GM23338 (cell line): Measurements from ENCODE around the gene TFPT. TPM values are rescaled to one million over a fixed set of nuclear protein-coding genes. Genes with fewer than 3 reads are reported as not detected.

ENCODE experiments used
- ATAC-seq: fragments of 200-7000 bp; cut with Tn5 transposase; 3 replicates; pipeline ENCODE4 v1.9.1; 2020
- DNase-seq: peaks from one replicate; pipeline ENCODE4 v3.0.0-alpha.2; 2015; ENCODE audit warnings: low spot score
- H2AFZ ChIP-seq: fragments of 200-600 bp; sonication (generic); 2 replicates; pipeline ENCODE4 v1.8.0; 2016; ENCODE audit warnings: antibody characterized with exemption, mild to moderate bottlenecking, moderate library complexity
- H3F3A ChIP-seq: fragments of 200-600 bp; sonication (generic); replicated peaks from 2 replicates; pipeline ENCODE4 v1.8.0; 2017; ENCODE audit warnings: antibody characterized with exemption, mixed run types, low read depth
- H3K27ac ChIP-seq: fragments of 200-600 bp; sonication (generic); 2 replicates; pipeline ENCODE4 v1.6.1; 2016; ENCODE audit warnings: low read depth
- H3K27me3 ChIP-seq: fragments of 200-600 bp; sonication (generic); 2 replicates; pipeline ENCODE4 v1.8.0; 2016; ENCODE audit warnings: mild to moderate bottlenecking, mixed run types, moderate library complexity; ENCODE audit not compliant: insufficient read depth
- H3K36me3 ChIP-seq: fragments of 200-600 bp; sonication (generic); 2 replicates; pipeline ENCODE4 v1.8.0; 2016; ENCODE audit warnings: mild to moderate bottlenecking; ENCODE audit not compliant: insufficient read depth
- H3K4me1 ChIP-seq: fragments of 200-600 bp; sonication (generic); 2 replicates; pipeline ENCODE4 v1.8.0; 2016; ENCODE audit warnings: mild to moderate bottlenecking, moderate library complexity; ENCODE audit not compliant: insufficient read depth
- H3K4me2 ChIP-seq: fragments of 200-600 bp; sonication (generic); 2 replicates; pipeline ENCODE4 v1.7.1; 2017; ENCODE audit warnings: mixed run types
- H3K4me3 ChIP-seq: fragments of 200-600 bp; sonication (generic); 2 replicates; pipeline ENCODE4 v1.6.1; 2016; ENCODE audit warnings: mixed run types
- H3K79me2 ChIP-seq: fragments of 200-600 bp; sonication (generic); replicated peaks from 2 replicates; pipeline ENCODE4 v1.8.0; 2017; ENCODE audit warnings: mild to moderate bottlenecking; ENCODE audit not compliant: insufficient read depth
- H3K9me2 ChIP-seq: fragments of 200-600 bp; sonication (generic); 2 replicates; pipeline ENCODE4 v1.8.0; 2017; ENCODE audit not compliant: insufficient read depth
- H4K20me1 ChIP-seq: fragments of 200-600 bp; sonication (generic); replicated peaks from 2 replicates; pipeline ENCODE4 v1.8.0; 2017; ENCODE audit warnings: mild to moderate bottlenecking; ENCODE audit not compliant: insufficient read depth
- H3K27ac Mint-ChIP-seq: 2 replicates; pipeline ENCODE4 v1.8.0; 2020; ENCODE audit warnings: inconsistent platforms, mild to moderate bottlenecking, moderate library complexity, mixed read lengths
- H3K27me3 Mint-ChIP-seq: 3 replicates; pipeline ENCODE4 v1.8.0; 2022; ENCODE audit warnings: low read depth, mild to moderate bottlenecking, moderate library complexity, mixed read lengths, inconsistent platforms; ENCODE audit not compliant: insufficient read depth, poor library complexity
- H3K36me3 Mint-ChIP-seq: 3 replicates; pipeline ENCODE4 v1.8.0; 2021; ENCODE audit warnings: low read depth, mild to moderate bottlenecking, inconsistent platforms, moderate library complexity, mixed read lengths
- H3K4me1 Mint-ChIP-seq: 3 replicates; pipeline ENCODE4 v1.8.0; 2020; ENCODE audit warnings: mild to moderate bottlenecking, inconsistent platforms, mixed read lengths
- H3K4me3 Mint-ChIP-seq: 3 replicates; pipeline ENCODE4 v1.8.0; 2021; ENCODE audit warnings: moderate library complexity, mild to moderate bottlenecking, inconsistent platforms, mixed read lengths
- H3K9me3 Mint-ChIP-seq: 3 replicates; pipeline ENCODE4 v1.8.0; 2020; ENCODE audit warnings: moderate library complexity, mild to moderate bottlenecking, inconsistent platforms, mixed read lengths
- CREB1 ChIP-seq: fragments of 250-450 bp; sonication (Bioruptor Pico); IDR thresholded peaks from 2 replicates; pipeline ENCODE4 v1.5.0; 2020; ENCODE audit warnings: low read depth, mild to moderate bottlenecking, moderate library complexity
- CTCF ChIP-seq, 2 experiments: fragments of 200-600 bp in 1 of 2; sonication (generic) in 1 of 2; conservative IDR thresholded peaks; 2 replicates each; pipeline versions ENCODE4 v1.5.1 to v1.6.1; 2016 to 2017; ENCODE audit warnings: antibody characterized with exemption in 2 of 2, low read depth in 2 of 2, mild to moderate bottlenecking in 2 of 2, moderate library complexity in 1 of 2
- EZH2 ChIP-seq: fragments of 200-600 bp; sonication (generic); IDR thresholded peaks from one replicate; pipeline ENCODE4 v1.8.0; 2017; ENCODE audit warnings: antibody characterized with exemption, mild to moderate bottlenecking, low read depth; ENCODE audit not compliant: unreplicated experiment
- EZH2phosphoT487 ChIP-seq: fragments of 200-600 bp; sonication (generic); IDR thresholded peaks from one replicate; pipeline ENCODE4 v1.8.1; 2018; ENCODE audit warnings: antibody characterized with exemption; ENCODE audit not compliant: unreplicated experiment
- JUNB ChIP-seq: IDR thresholded peaks from one replicate; pipeline ENCODE4 v1.6.1; 2016; ENCODE audit warnings: antibody characterized with exemption; ENCODE audit not compliant: unreplicated experiment
- NANOG ChIP-seq: IDR thresholded peaks from 2 replicates; pipeline ENCODE4 v1.6.1; 2016; ENCODE audit warnings: antibody characterized with exemption, borderline replicate concordance
- POLR2AphosphoS5 ChIP-seq: IDR thresholded peaks from 2 replicates; pipeline ENCODE4 v1.6.1; 2016; ENCODE audit warnings: antibody characterized with exemption, low read depth
- STAT1 ChIP-seq: IDR thresholded peaks from one replicate; pipeline ENCODE4 v1.6.1; 2016; ENCODE audit warnings: antibody characterized with exemption; ENCODE audit not compliant: unreplicated experiment
- ZNF114 ChIP-seq: fragments of 250-450 bp; sonication (Bioruptor Pico); IDR thresholded peaks from 2 replicates; pipeline ENCODE4 v1.5.0; 2020; ENCODE audit warnings: mild to moderate bottlenecking, moderate library complexity
- ZNF331 ChIP-seq: fragments of 250-450 bp; sonication (Bioruptor Pico); IDR thresholded peaks from 2 replicates; pipeline ENCODE4 v1.5.0; 2020; ENCODE audit warnings: low read depth, mild to moderate bottlenecking, moderate library complexity
- ZNF462 ChIP-seq: fragments of 250-450 bp; sonication (Bioruptor Pico); IDR thresholded peaks from 2 replicates; pipeline ENCODE4 v1.5.0; 2020; ENCODE audit warnings: mild to moderate bottlenecking, moderate library complexity
- polyA plus RNA-seq: library from polyadenylated mRNA; unstranded; fragments of >200 nt; fragmentation: Nextera tagmentation; extraction: Ambion mirVana; gene quantifications from 2 replicates; pipeline ENCODE4 v1.2.1, GENCODE V29; 2016
- total RNA-seq: library from RNA; depleted of rRNA; stranded (reverse); fragments of >200 nt; shearing (Covaris generic); gene quantifications from 2 replicates; pipeline ENCODE4 v1.2.3, GENCODE V29; 2014
- TF ChIP-seq, protein P1 (sequence below): IDR thresholded peaks from 2 replicates; pipeline ENCODE4 v1.6.1; 2016; ENCODE audit warnings: antibody characterized with exemption
- TF ChIP-seq, protein P2 (sequence below): IDR thresholded peaks from one replicate; pipeline ENCODE4 v1.6.1; 2018; ENCODE audit warnings: antibody characterized with exemption; ENCODE audit not compliant: unreplicated experiment

The TFPT gene
- total and polyA plus RNA-seq, 2 experiments from 2014 or later: 12.0 to 18.3 TPM

- no peak overlapping the region for H3K4me3 Mint-ChIP-seq
- H3K4me1 Mint-ChIP-seq: peaks cover 3% of the 10 kb centered on the region; the same call in 1 of the 3 replicates
- DNase-seq: no peak
- H3K27ac Mint-ChIP-seq: no peak overlapping the region
- H3K36me3 Mint-ChIP-seq: no peaks in the 10 kb centered on the region; the same call in 2 of the 3 replicates
- no peaks in the 10 kb centered on the region for H4K20me1 ChIP-seq
- ATAC-seq: no peak
- peaks cover 12% of the 10 kb centered on the region for H3K27me3 Mint-ChIP-seq
- H3K27me3 ChIP-seq: no peaks in the 10 kb centered on the region
- H3K4me3 ChIP-seq: no peak overlapping the region
- 0 out of 2 replicates have a peak, but pooled peaks cover 1% of the 10 kb centered on the region for H3K9me2 ChIP-seq
- TF ChIP-seq ZNF114 (CRISPR knock-in tag): no peak
- TF ChIP-seq, protein P1, sequence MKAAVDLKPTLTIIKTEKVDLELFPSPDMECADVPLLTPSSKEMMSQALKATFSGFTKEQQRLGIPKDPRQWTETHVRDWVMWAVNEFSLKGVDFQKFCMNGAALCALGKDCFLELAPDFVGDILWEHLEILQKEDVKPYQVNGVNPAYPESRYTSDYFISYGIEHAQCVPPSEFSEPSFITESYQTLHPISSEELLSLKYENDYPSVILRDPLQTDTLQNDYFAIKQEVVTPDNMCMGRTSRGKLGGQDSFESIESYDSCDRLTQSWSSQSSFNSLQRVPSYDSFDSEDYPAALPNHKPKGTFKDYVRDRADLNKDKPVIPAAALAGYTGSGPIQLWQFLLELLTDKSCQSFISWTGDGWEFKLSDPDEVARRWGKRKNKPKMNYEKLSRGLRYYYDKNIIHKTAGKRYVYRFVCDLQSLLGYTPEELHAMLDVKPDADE: no peak
- TF ChIP-seq ZNF462: no peak
- no peak for TF ChIP-seq EZH2phosphoT487
- no peak for TF ChIP-seq CTCF (conservative IDR thresholded peaks at IDR 0.05; ENCODE audit: low read depth in 2 of 2)
- no peak for TF ChIP-seq EZH2
- TF ChIP-seq NANOG: no peak
- no peak for TF ChIP-seq POLR2AphosphoS5
- TF ChIP-seq STAT1: no peak
- TF ChIP-seq CREB1 (CRISPR knock-in tag): no peak
- TF ChIP-seq, protein P2, sequence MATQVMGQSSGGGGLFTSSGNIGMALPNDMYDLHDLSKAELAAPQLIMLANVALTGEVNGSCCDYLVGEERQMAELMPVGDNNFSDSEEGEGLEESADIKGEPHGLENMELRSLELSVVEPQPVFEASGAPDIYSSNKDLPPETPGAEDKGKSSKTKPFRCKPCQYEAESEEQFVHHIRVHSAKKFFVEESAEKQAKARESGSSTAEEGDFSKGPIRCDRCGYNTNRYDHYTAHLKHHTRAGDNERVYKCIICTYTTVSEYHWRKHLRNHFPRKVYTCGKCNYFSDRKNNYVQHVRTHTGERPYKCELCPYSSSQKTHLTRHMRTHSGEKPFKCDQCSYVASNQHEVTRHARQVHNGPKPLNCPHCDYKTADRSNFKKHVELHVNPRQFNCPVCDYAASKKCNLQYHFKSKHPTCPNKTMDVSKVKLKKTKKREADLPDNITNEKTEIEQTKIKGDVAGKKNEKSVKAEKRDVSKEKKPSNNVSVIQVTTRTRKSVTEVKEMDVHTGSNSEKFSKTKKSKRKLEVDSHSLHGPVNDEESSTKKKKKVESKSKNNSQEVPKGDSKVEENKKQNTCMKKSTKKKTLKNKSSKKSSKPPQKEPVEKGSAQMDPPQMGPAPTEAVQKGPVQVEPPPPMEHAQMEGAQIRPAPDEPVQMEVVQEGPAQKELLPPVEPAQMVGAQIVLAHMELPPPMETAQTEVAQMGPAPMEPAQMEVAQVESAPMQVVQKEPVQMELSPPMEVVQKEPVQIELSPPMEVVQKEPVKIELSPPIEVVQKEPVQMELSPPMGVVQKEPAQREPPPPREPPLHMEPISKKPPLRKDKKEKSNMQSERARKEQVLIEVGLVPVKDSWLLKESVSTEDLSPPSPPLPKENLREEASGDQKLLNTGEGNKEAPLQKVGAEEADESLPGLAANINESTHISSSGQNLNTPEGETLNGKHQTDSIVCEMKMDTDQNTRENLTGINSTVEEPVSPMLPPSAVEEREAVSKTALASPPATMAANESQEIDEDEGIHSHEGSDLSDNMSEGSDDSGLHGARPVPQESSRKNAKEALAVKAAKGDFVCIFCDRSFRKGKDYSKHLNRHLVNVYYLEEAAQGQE: no peak
- no peak for TF ChIP-seq ZNF331 (CRISPR knock-in tag)
- no peak for TF ChIP-seq JUNB
- no peaks in the 10 kb centered on the region for H3K36me3 ChIP-seq
- no peak overlapping the region for H3K4me2 ChIP-seq
- H3K4me1 ChIP-seq: no peaks in the 10 kb centered on the region
- no peaks in the 10 kb centered on the region for H3F3A ChIP-seq
- no peaks in the 10 kb centered on the region for H3K79me2 ChIP-seq
- no peak overlapping the region for H3K27ac ChIP-seq
- peaks cover 5% of the 10 kb centered on the region for H3K9me3 Mint-ChIP-seq
- H2AFZ ChIP-seq: no peak overlapping the region
These were observed 40.6 kb downstream of the TFPT start for GRCh38 chr19:54074851-54075250.
